H1 (cell line): ENCODE data around the gene CCER1. TPM values are rescaled to one million over a fixed set of nuclear protein-coding genes. Genes with fewer than 3 reads are reported as not detected.

ENCODE experiments used
- CTCF ChIA-PET: fragments of 300-600 bp; sonication (Branson Sonifier 250); formaldehyde crosslinking; loops from one replicate; lab custom pipeline; 2021; ENCODE audit not compliant: partially characterized antibody; lab: Charles Lee
- POLR2A ChIA-PET: fragments of 300-600 bp; sonication (Branson Sonifier 250); formaldehyde crosslinking; loops from one replicate; lab custom pipeline; 2021; ENCODE audit warnings: inconsistent platforms; ENCODE audit not compliant: partially characterized antibody; lab: Charles Lee
- DNase-seq, 2 experiments: peaks; one replicate each; pipeline versions ENCODE4 v3.0.0 to v3.0.0-alpha.2; 2010 to 2022; ENCODE audit warnings: low spot score in 2 of 2, low read depth in 1 of 2, mixed read lengths in 1 of 2
- FAIRE-seq: peaks from 2 replicates; lab custom pipeline; 2011; peaks lifted over from hg19 to GRCh38; lab: Jason Lieb, UNC
- H2AFZ ChIP-seq: 2 replicates; pipeline ENCODE4 v1.8.1; 2012; ENCODE audit warnings: low read length, inconsistent platforms
- H2AK5ac ChIP-seq: 2 replicates; pipeline ENCODE4 v1.6.1; 2013; ENCODE audit warnings: low read depth, low read length
- H2BK120ac ChIP-seq: replicated peaks from 2 replicates; pipeline ENCODE3; 2013; ENCODE audit warnings: low read depth, low read length, inconsistent platforms
- H2BK12ac ChIP-seq: 2 replicates; pipeline ENCODE4 v1.6.1; 2013; ENCODE audit warnings: low read depth, low read length
- H2BK15ac ChIP-seq: 2 replicates; pipeline ENCODE4 v1.6.1; 2013; ENCODE audit warnings: low read length
- H2BK20ac ChIP-seq: 2 replicates; pipeline ENCODE4 v1.6.1; 2013; ENCODE audit warnings: low read length
- H2BK5ac ChIP-seq: 2 replicates; pipeline ENCODE4 v1.6.1; 2013; ENCODE audit warnings: low read depth, low read length
- H3K14ac ChIP-seq: 2 replicates; pipeline ENCODE4 v1.6.1; 2013; ENCODE audit warnings: inconsistent platforms; ENCODE audit not compliant: insufficient read length
- H3K18ac ChIP-seq: 2 replicates; pipeline ENCODE4 v1.6.1; 2013; ENCODE audit warnings: low read length; ENCODE audit errors: extremely low read depth
- H3K23ac ChIP-seq: 2 replicates; pipeline ENCODE4 v1.6.1; 2013; ENCODE audit warnings: inconsistent platforms; ENCODE audit not compliant: insufficient read length
- H3K23me2 ChIP-seq: 2 replicates; pipeline ENCODE4 v1.6.1; 2013; ENCODE audit warnings: low read depth, low read length
- H3K27ac ChIP-seq: 2 replicates; pipeline ENCODE4 v1.6.1; 2011; ENCODE audit warnings: low read depth, low read length, inconsistent platforms
- H3K27me3 ChIP-seq, 4 experiments: replicated peaks in 1 of 4; 1 replicate in 1 of 4; 2 replicates in 3 of 4; pipeline versions ENCODE4 v1.6.1 to v1.8.1; 2011 to 2013; ENCODE audit warnings: low read length in 3 of 4, mild to moderate bottlenecking in 3 of 4, inconsistent platforms in 2 of 4, mixed read lengths in 2 of 4, moderate library complexity in 1 of 4; ENCODE audit not compliant: control insufficient read depth in 3 of 4, insufficient read depth in 3 of 4; ENCODE audit errors: extremely low read depth in 1 of 4
- H3K36me3 ChIP-seq, 4 experiments: 2 replicates each; pipeline versions ENCODE4 v1.6.1 to v1.8.1; 2011 to 2013; ENCODE audit warnings: mild to moderate bottlenecking in 4 of 4, low read length in 3 of 4, moderate library complexity in 2 of 4, control low read depth in 1 of 4, inconsistent platforms in 1 of 4; ENCODE audit not compliant: insufficient read depth in 4 of 4, control insufficient read depth in 2 of 4
- H3K4ac ChIP-seq: replicated peaks from 2 replicates; pipeline ENCODE3; 2013; ENCODE audit warnings: low read length, low read depth, mixed read lengths, inconsistent platforms; ENCODE audit not compliant: insufficient read length
- H3K4me1 ChIP-seq, 4 experiments: replicated peaks in 1 of 4; 1 replicate in 1 of 4; 2 replicates in 3 of 4; pipeline versions ENCODE4 v1.6.1 to v1.8.1; 2011 to 2013; ENCODE audit warnings: low read length in 3 of 4, inconsistent platforms in 2 of 4, mixed read lengths in 1 of 4; ENCODE audit not compliant: insufficient read depth in 4 of 4, control insufficient read depth in 3 of 4
- H3K4me2 ChIP-seq, 2 experiments: 2 replicates each; pipeline versions ENCODE4 v1.6.1 to v1.8.1; 2011 to 2013; ENCODE audit warnings: low read depth in 2 of 2, low read length in 2 of 2, control low read depth in 1 of 2, inconsistent platforms in 1 of 2, mild to moderate bottlenecking in 1 of 2; ENCODE audit not compliant: insufficient read depth in 1 of 2
- H3K4me3 ChIP-seq, 4 experiments: fragments of 200-600, 300-600 bp in 1 of 4; sonication (generic), shearing (Covaris generic), sonication (Bioruptor Twin) in 1 of 4; 2 replicates each; pipeline versions ENCODE4 v1.5.1 to v1.8.1; 2011 to 2016; ENCODE audit warnings: low read length in 4 of 4, low read depth in 3 of 4, control low read depth in 2 of 4, inconsistent platforms in 2 of 4, mild to moderate bottlenecking in 2 of 4, mixed read lengths in 1 of 4, moderate library complexity in 1 of 4; ENCODE audit not compliant: insufficient read depth in 2 of 4; ENCODE audit errors: extremely low read depth in 1 of 4
- H3K56ac ChIP-seq: replicated peaks from 2 replicates; pipeline ENCODE3; 2013; ENCODE audit warnings: low read depth, mild to moderate bottlenecking, mixed read lengths, low read length, inconsistent platforms; ENCODE audit not compliant: insufficient read length
- H3K79me1 ChIP-seq: 2 replicates; pipeline ENCODE4 v1.6.1; 2013; ENCODE audit warnings: low read depth, low read length, control low read depth
- H3K79me2 ChIP-seq, 2 experiments: 2 replicates each; pipeline versions ENCODE4 v1.6.1 to v1.8.1; 2012 to 2013; ENCODE audit warnings: low read length in 2 of 2, mild to moderate bottlenecking in 2 of 2, inconsistent platforms in 1 of 2; ENCODE audit not compliant: insufficient read depth in 2 of 2, control insufficient read depth in 1 of 2
- H3K9ac ChIP-seq, 4 experiments: replicated peaks in 1 of 4; 1 replicate in 1 of 4; 2 replicates in 3 of 4; pipeline versions ENCODE4 v1.6.1 to v1.8.1; 2011 to 2013; ENCODE audit warnings: low read depth in 3 of 4, low read length in 3 of 4, control low read depth in 2 of 4, mild to moderate bottlenecking in 2 of 4, moderate library complexity in 2 of 4, inconsistent platforms in 1 of 4; ENCODE audit errors: extremely low read depth in 1 of 4
- H3K9me3 ChIP-seq, 2 experiments: 2 replicates each; pipeline versions ENCODE4 v1.6.1 to v1.8.1; 2012 to 2013; ENCODE audit warnings: mild to moderate bottlenecking in 2 of 2, moderate library complexity in 2 of 2, control low read depth in 1 of 2, inconsistent platforms in 1 of 2, low read depth in 1 of 2, low read length in 1 of 2, mixed read lengths in 1 of 2; ENCODE audit not compliant: insufficient read depth in 2 of 2
- H4K20me1 ChIP-seq, 2 experiments: replicated peaks in 1 of 2; 2 replicates each; pipeline versions ENCODE3 to v1.8.1; 2011 to 2013; ENCODE audit warnings: inconsistent platforms in 2 of 2, low read length in 2 of 2, mild to moderate bottlenecking in 1 of 2; ENCODE audit not compliant: insufficient read depth in 2 of 2, control insufficient read depth in 1 of 2
- H4K5ac ChIP-seq: 2 replicates; pipeline ENCODE4 v1.6.1; 2013; ENCODE audit warnings: low read length, low read depth, mixed read lengths, inconsistent platforms; ENCODE audit not compliant: insufficient read length
- H4K8ac ChIP-seq: 2 replicates; pipeline ENCODE4 v1.8.0; 2013; ENCODE audit warnings: mild to moderate bottlenecking, moderate library complexity, low read length, inconsistent platforms; ENCODE audit not compliant: insufficient read depth; ENCODE audit errors: extremely low read depth
- H4K91ac ChIP-seq: replicated peaks from 2 replicates; pipeline ENCODE3; 2013; ENCODE audit warnings: low read length, mixed read lengths, inconsistent platforms; ENCODE audit not compliant: insufficient read length
- BCL11A ChIP-seq, 2 experiments: IDR thresholded peaks; one replicate each; pipeline ENCODE4 v1.6.1; 2011; ENCODE audit warnings: low read depth in 2 of 2, low read length in 2 of 2, mild to moderate bottlenecking in 2 of 2
- CTBP2 ChIP-seq: IDR thresholded peaks from 2 replicates; pipeline ENCODE4 v1.7.0; 2011; ENCODE audit warnings: borderline replicate concordance, mild to moderate bottlenecking, moderate library complexity, mixed read lengths, low read length; ENCODE audit not compliant: insufficient read depth, insufficient read length
- EZH2 ChIP-seq: fragments of 200-600 bp; sonication (generic); IDR thresholded peaks from 2 replicates; pipeline ENCODE4 v1.7.1; 2012; ENCODE audit warnings: low read depth, mild to moderate bottlenecking, moderate library complexity, low read length, inconsistent platforms; ENCODE audit not compliant: severe bottlenecking
- HDAC2 ChIP-seq, 2 experiments: fragments of 300-600 bp in 1 of 2; sonication (generic) in 1 of 2; IDR thresholded peaks; 2 replicates each; pipeline ENCODE4 v1.6.1; 2011 to 2012; ENCODE audit warnings: low read depth in 2 of 2, low read length in 2 of 2, mild to moderate bottlenecking in 2 of 2, moderate library complexity in 2 of 2, borderline replicate concordance in 1 of 2, inconsistent platforms in 1 of 2
- HDAC6 ChIP-seq: IDR thresholded peaks from one replicate; pipeline ENCODE4 v1.7.1; 2012; ENCODE audit warnings: low read depth, mild to moderate bottlenecking, inconsistent platforms, low read length, moderate library complexity
- JUND ChIP-seq: IDR thresholded peaks from 2 replicates; pipeline ENCODE4 v1.6.1; 2011; ENCODE audit warnings: mild to moderate bottlenecking, improper control_type of control experiment, low read length
- MAFK ChIP-seq: IDR thresholded peaks from 2 replicates; pipeline ENCODE4 v1.6.1; 2012; ENCODE audit warnings: low read depth, mild to moderate bottlenecking, improper control_type of control experiment, low read length
- RBBP5 ChIP-seq: IDR thresholded peaks from 2 replicates; pipeline ENCODE4 v1.7.1; 2012; ENCODE audit warnings: low read depth, mild to moderate bottlenecking, inconsistent platforms, low read length, moderate library complexity, borderline replicate concordance
- RXRA ChIP-seq: IDR thresholded peaks from 2 replicates; pipeline ENCODE4 v1.6.1; 2011; ENCODE audit warnings: low read depth, mild to moderate bottlenecking, low read length, moderate library complexity; ENCODE audit not compliant: insufficient read depth
- SAP30 ChIP-seq: fragments of 300-600 bp; sonication (generic); IDR thresholded peaks from 2 replicates; pipeline ENCODE4 v1.7.1; 2012; ENCODE audit warnings: low read length, moderate library complexity, mild to moderate bottlenecking, inconsistent platforms; ENCODE audit not compliant: insufficient read depth, insufficient replicate concordance
- polyA plus RNA-seq, 7 experiments: library from polyadenylated mRNA; depleted of rRNA in 3 of 7; stranded (reverse) in 5 of 7; unstranded in 2 of 7; fragments of >200 nt in 5 of 7; fragments of 200-250 nt in 2 of 7; gene quantifications; 1 replicate in 5 of 7; 2 replicates in 1 of 7; 4 replicates in 1 of 7; pipeline versions ENCODE4 v1.2.1 to v1.2.3, GENCODE V29; 2011 to 2013; ENCODE audit warnings: missing spikeins in 2 of 7, mixed read lengths in 2 of 7
- total RNA-seq: library from RNA; stranded (reverse); fragmentation: NEBNext Ultra II Directional; extraction: Animal tissue kit (Norgen Biotek cat#: 25700); gene quantifications from 2 replicates; pipeline ENCODE4 v1.2.1, GENCODE V29; 2021
- TF ChIP-seq, protein P1 (sequence below): IDR thresholded peaks from 2 replicates; pipeline ENCODE4 v1.6.1; 2011; ENCODE audit warnings: low read length, improper control_type of control experiment

CCER1 gene
- total and polyA plus RNA-seq, 2 of the 8 experiments (the other 6 are each of a cell fraction or from before 2014, with no cell fraction given), result not detected

DNA sequence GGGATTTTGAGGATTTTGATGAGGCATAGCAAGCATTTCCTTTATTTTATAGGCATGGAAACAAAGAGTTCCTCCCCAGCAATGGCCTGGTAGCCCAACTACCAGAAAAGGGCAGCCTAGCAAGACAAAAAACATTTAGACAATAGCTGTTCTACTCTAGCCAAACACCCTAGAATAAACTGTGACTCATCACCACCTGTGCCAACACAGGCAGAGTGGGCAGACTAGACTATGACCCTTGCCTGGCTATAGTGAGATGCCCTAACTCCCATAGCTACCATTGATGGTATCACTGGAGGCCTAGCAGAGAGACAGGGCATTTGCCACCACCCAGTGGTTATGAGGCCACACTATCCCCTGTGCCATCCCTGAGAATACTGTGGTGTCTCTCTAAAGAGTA lies 15.5 kb upstream of the CCER1 start:
- Histone ChIP-seq H3K4me3 (no peak overlapping the region), H3K23me2 (no peaks in the 10 kb centered on the region), H3K79me2 (no peaks in the 10 kb centered on the region), H3K9ac (no peak overlapping the region), H3K14ac (no peak overlapping the region), H3K18ac (no peak overlapping the region), H4K5ac (no peak overlapping the region), H2BK5ac (no peak overlapping the region), H4K91ac (no peak overlapping the region)
- POLR2A ChIA-PET, result no interaction called here
- TF ChIP-seq JUND (no peak), RXRA (no peak), EZH2 (no peak), MAFK (no peak), BCL11A (IDR thresholded peaks at IDR 0.05; ENCODE audit: low read depth in 2 of 2, low read length in 2 of 2) (no peak), HDAC2 (IDR thresholded peaks at IDR 0.05; ENCODE audit: borderline replicate concordance in 1 of 2, low read depth in 2 of 2, low read length in 2 of 2) (no peak), RBBP5 (no peak), HDAC6 (no peak), SAP30 (no peak), CTBP2 (no peak)
- TF ChIP-seq, protein P1, sequence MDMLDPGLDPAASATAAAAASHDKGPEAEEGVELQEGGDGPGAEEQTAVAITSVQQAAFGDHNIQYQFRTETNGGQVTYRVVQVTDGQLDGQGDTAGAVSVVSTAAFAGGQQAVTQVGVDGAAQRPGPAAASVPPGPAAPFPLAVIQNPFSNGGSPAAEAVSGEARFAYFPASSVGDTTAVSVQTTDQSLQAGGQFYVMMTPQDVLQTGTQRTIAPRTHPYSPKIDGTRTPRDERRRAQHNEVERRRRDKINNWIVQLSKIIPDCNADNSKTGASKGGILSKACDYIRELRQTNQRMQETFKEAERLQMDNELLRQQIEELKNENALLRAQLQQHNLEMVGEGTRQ, result no peak
- TF ChIP-seq, all 59 proteins: peak for 0
- Histone ChIP-seq H4K20me1 (no peaks in the 10 kb centered on the region), H2AFZ (no peak overlapping the region), H2BK20ac (no peak overlapping the region), H3K79me1 (no peaks in the 10 kb centered on the region), H3K27me3 (no peaks in the 10 kb centered on the region), H2AK5ac (no peak overlapping the region), H3K4me2 (no peak overlapping the region), H2BK15ac (no peak overlapping the region), H3K27ac (no peak overlapping the region), H3K23ac (no peak overlapping the region), H2BK12ac (no peak overlapping the region), H3K36me3 (no peaks in the 10 kb centered on the region), H3K4ac (no peak overlapping the region), H3K56ac (no peak overlapping the region), H2BK120ac (no peak overlapping the region), H3K9me3 (no peaks in the 10 kb centered on the region), H4K8ac (no peak overlapping the region), H3K4me1 (no peaks in the 10 kb centered on the region)
- FAIRE-seq (no peak), DNase-seq (no peak)
- CTCF ChIA-PET, result interaction anchor here (3.8 to 4.3 kb wide), 2 partner anchors 12 to 17 kb away, joined by 14 to 15 read pairs; partner anchors contain the start of gene CCER1
